Activated CD4-positive, alpha-beta memory T cell treated with anti-CD3 and anti-CD28 coated beads, Interleukin-2, amount 10 ng/mL, durations not matched to agents 7 days and 5 days (primary cell): ENCODE results near the gene ATP9B. TPM values are rescaled to one million over a fixed set of nuclear protein-coding genes. Genes with fewer than 3 reads are reported as not detected.
A peak's percentile ranks its signal among the peaks of the same experiment; 100 is the strongest.

Experiments used
- CTCF ChIA-PET: fragments of 350-600 bp; sonication (Branson Sonifier 250); formaldehyde crosslinking; loops from one replicate; lab custom pipeline; 2021; ENCODE audit warnings: antibody characterized with exemption, inconsistent platforms; lab: Charles Lee
- POLR2A ChIA-PET: fragments of 350-600 bp; sonication (Branson Sonifier 250); formaldehyde crosslinking; loops from one replicate; lab custom pipeline; 2021; ENCODE audit warnings: antibody characterized with exemption; lab: Charles Lee
- DNase-seq: peaks from one replicate; pipeline ENCODE4 v3.0.0-alpha.2; 2020
- H3K27ac Mint-ChIP-seq: one replicate; pipeline ENCODE4 v1.8.0; 2021; ENCODE audit warnings: mild to moderate bottlenecking, mixed read lengths
- H3K27me3 Mint-ChIP-seq: one replicate; pipeline ENCODE4 v1.8.0; 2021; ENCODE audit warnings: mixed read lengths
- H3K36me3 Mint-ChIP-seq: one replicate; pipeline ENCODE4 v1.8.0; 2021; ENCODE audit warnings: low read depth, mixed read lengths
- H3K4me1 Mint-ChIP-seq: one replicate; pipeline ENCODE4 v1.8.0; 2021; ENCODE audit warnings: mixed read lengths
- H3K4me3 Mint-ChIP-seq: one replicate; pipeline ENCODE4 v1.8.0; 2021; ENCODE audit warnings: mild to moderate bottlenecking, mixed read lengths
- H3K9me3 Mint-ChIP-seq: one replicate; pipeline ENCODE4 v1.8.0; 2021; ENCODE audit warnings: mixed read lengths
- total RNA-seq, 2 experiments: library from RNA; stranded (reverse); gene quantifications; one replicate each; pipeline ENCODE4 v1.2.3, GENCODE V29; 2021

Gene ATP9B
- total RNA-seq, 2 experiments from 2014 or later, result 25.7 to 27.2 TPM

GRCh38 chr18:79403723-79404566 is 334.8 kb downstream of the ATP9B start:
- DNase-seq, result no peak
- POLR2A ChIA-PET, result interaction anchor here (0.9 to 3.9 kb wide), 8 partner anchors 10 to 336 kb away, joined by 3 to 40 read pairs (median 4); no protein-coding TSS in a partner anchor
- CTCF ChIA-PET, result interaction anchor here (2.2 kb wide), 1 partner anchor 119 kb away, joined by 8 read pairs; no protein-coding TSS in a partner anchor
- H3K27me3 Mint-ChIP-seq, result no peaks in the 10 kb centered on the region
- peaks cover 60% of the 10 kb centered on the region for H3K4me1 Mint-ChIP-seq
- no peaks in the 10 kb centered on the region for H3K9me3 Mint-ChIP-seq
- H3K4me3 Mint-ChIP-seq, result peak overlapping the region; percentile 80
- H3K27ac Mint-ChIP-seq, result peak overlapping the region; percentile 93
- H3K36me3 Mint-ChIP-seq, result peaks cover 41% of the 10 kb centered on the region

- Mint-ChIP-seq H3K27ac (peak overlapping the region; percentile 93), H3K27me3 (no peaks in the 10 kb centered on the region), H3K9me3 (no peaks in the 10 kb centered on the region), H3K4me3 (peak overlapping the region; percentile 80), H3K36me3 (peaks cover 40% of the 10 kb centered on the region), H3K4me1 (peaks cover 59% of the 10 kb centered on the region)
- POLR2A ChIA-PET, result interaction anchor here (1.0 to 3.5 kb wide), 4 partner anchors 11 to 119 kb away, joined by 3 to 40 read pairs (median 16); no protein-coding TSS in a partner anchor
- CTCF ChIA-PET, result interaction anchor here (1.3 to 2.2 kb wide), 2 partner anchors 8 to 119 kb away, joined by 5 to 8 read pairs; no protein-coding TSS in a partner anchor
- DNase-seq, result peak; percentile 57
These were observed 335.3 kb downstream of the ATP9B start for GRCh38 chr18:79404567-79404910.

- CTCF ChIA-PET, result interaction anchor here (1.0 to 2.2 kb wide), 4 partner anchors 9 to 118 kb away, joined by 3 to 8 read pairs (median 5); no protein-coding TSS in a partner anchor
- H3K27me3 Mint-ChIP-seq, result no peaks in the 10 kb centered on the region
- peaks cover 59% of the 10 kb centered on the region for H3K4me1 Mint-ChIP-seq
- H3K36me3 Mint-ChIP-seq, result peaks cover 40% of the 10 kb centered on the region
- H3K9me3 Mint-ChIP-seq, result no peaks in the 10 kb centered on the region
- H3K4me3 Mint-ChIP-seq, result peak overlapping the region; percentile 80
- POLR2A ChIA-PET, result interaction anchor here (0.8 to 3.5 kb wide), 12 partner anchors 9 to 274 kb away, joined by 3 to 40 read pairs (median 4); partner anchors contain the start of gene NFATC1
- peak overlapping the region; percentile 93 for H3K27ac Mint-ChIP-seq
- DNase-seq, result peak; percentile 52
These were observed 336.0 kb downstream of the ATP9B start for GRCh38 chr18:79405019-79405780.

GRCh38 chr18:79405781-79406575 is 336.8 kb downstream of the ATP9B start:
- Mint-ChIP-seq H3K9me3 (no peaks in the 10 kb centered on the region), H3K36me3 (peaks cover 42% of the 10 kb centered on the region), H3K27me3 (no peaks in the 10 kb centered on the region), H3K4me3 (peak overlapping the region; percentile 80), H3K27ac (peak overlapping the region; percentile 93), H3K4me1 (peaks cover 57% of the 10 kb centered on the region)
- peak; percentile 91 for DNase-seq
- ChIA-PET POLR2A (interaction anchor here (0.8 to 3.5 kb wide), 13 partner anchors 8 to 273 kb away, joined by 3 to 40 read pairs (median 4); partner anchors contain the start of gene NFATC1), CTCF (interaction anchor here (1.0 to 2.2 kb wide), 4 partner anchors 9 to 117 kb away, joined by 3 to 8 read pairs (median 5); no protein-coding TSS in a partner anchor)

- peak overlapping the region; percentile 93 for H3K27ac Mint-ChIP-seq
- no peak for DNase-seq
- CTCF ChIA-PET, result interaction anchor here (2.2 kb wide), 1 partner anchor 117 kb away, joined by 8 read pairs; no protein-coding TSS in a partner anchor
- POLR2A ChIA-PET, result interaction anchor here (0.9 to 3.5 kb wide), 4 partner anchors 8 to 117 kb away, joined by 3 to 40 read pairs (median 24); partner anchors contain the start of gene NFATC1
- no peak overlapping the region for H3K4me3 Mint-ChIP-seq
- H3K4me1 Mint-ChIP-seq, result peaks cover 51% of the 10 kb centered on the region
- H3K9me3 Mint-ChIP-seq, result no peaks in the 10 kb centered on the region
- H3K36me3 Mint-ChIP-seq, result peaks cover 38% of the 10 kb centered on the region
- H3K27me3 Mint-ChIP-seq, result no peaks in the 10 kb centered on the region
These were observed 337.5 kb downstream of the ATP9B start for GRCh38 chr18:79406708-79407107.

GRCh38 chr18:79409313-79409712 is 340.1 kb downstream of the ATP9B start:
- no peaks in the 10 kb centered on the region for H3K9me3 Mint-ChIP-seq
- H3K36me3 Mint-ChIP-seq, result peaks cover 44% of the 10 kb centered on the region

GRCh38 chr18:79410171-79410641 is 341.0 kb downstream of the ATP9B start:
- DNase-seq, result no peak
- peaks cover 44% of the 10 kb centered on the region for H3K36me3 Mint-ChIP-seq
- CTCF ChIA-PET, result no interaction called here
- H3K4me1 Mint-ChIP-seq, result peaks cover 20% of the 10 kb centered on the region
- H3K27me3 Mint-ChIP-seq, result no peaks in the 10 kb centered on the region
- no peaks in the 10 kb centered on the region for H3K9me3 Mint-ChIP-seq
- POLR2A ChIA-PET, result no interaction called here
- no peak overlapping the region for H3K4me3 Mint-ChIP-seq
- H3K27ac Mint-ChIP-seq, result no peak overlapping the region

More at GRCh38 chr18:79409313-79409712, 340.1 kb downstream of the ATP9B start:
- ChIA-PET POLR2A (no interaction called here), CTCF (no interaction called here)
- DNase-seq, result no peak
- Mint-ChIP-seq H3K27me3 (no peaks in the 10 kb centered on the region), H3K4me3 (no peak overlapping the region), H3K4me1 (peaks cover 29% of the 10 kb centered on the region), H3K27ac (no peak overlapping the region)

- ChIA-PET POLR2A (no interaction called here), CTCF (no interaction called here)
- DNase-seq, result no peak
- Mint-ChIP-seq H3K27me3 (no peaks in the 10 kb centered on the region), H3K9me3 (no peaks in the 10 kb centered on the region), H3K4me3 (no peak overlapping the region), H3K36me3 (peaks cover 41% of the 10 kb centered on the region), H3K4me1 (peaks cover 12% of the 10 kb centered on the region), H3K27ac (no peak overlapping the region)
These were observed 341.8 kb downstream of the ATP9B start for GRCh38 chr18:79410731-79411613.

- Mint-ChIP-seq H3K9me3 (no peaks in the 10 kb centered on the region), H3K4me1 (peaks cover 5% of the 10 kb centered on the region), H3K4me3 (no peak overlapping the region), H3K27me3 (no peaks in the 10 kb centered on the region), H3K27ac (no peak overlapping the region), H3K36me3 (peaks cover 39% of the 10 kb centered on the region)
- POLR2A ChIA-PET, result no interaction called here
- CTCF ChIA-PET, result no interaction called here
- DNase-seq, result no peak
These were observed 342.7 kb downstream of the ATP9B start for GRCh38 chr18:79411614-79412526.

GRCh38 chr18:79413025-79413424 is 343.8 kb downstream of the ATP9B start:
- H3K4me3 Mint-ChIP-seq, result no peak overlapping the region
- POLR2A ChIA-PET, result no interaction called here
- no peak overlapping the region for H3K27ac Mint-ChIP-seq
- H3K36me3 Mint-ChIP-seq, result peaks cover 34% of the 10 kb centered on the region
- no peaks in the 10 kb centered on the region for H3K27me3 Mint-ChIP-seq
- CTCF ChIA-PET, result no interaction called here
- peaks cover under 1% of the 10 kb centered on the region for H3K4me1 Mint-ChIP-seq
- DNase-seq, result no peak
- no peaks in the 10 kb centered on the region for H3K9me3 Mint-ChIP-seq
